ENCODE data around the gene SCN1A.

Gene SCN1A

DNA sequence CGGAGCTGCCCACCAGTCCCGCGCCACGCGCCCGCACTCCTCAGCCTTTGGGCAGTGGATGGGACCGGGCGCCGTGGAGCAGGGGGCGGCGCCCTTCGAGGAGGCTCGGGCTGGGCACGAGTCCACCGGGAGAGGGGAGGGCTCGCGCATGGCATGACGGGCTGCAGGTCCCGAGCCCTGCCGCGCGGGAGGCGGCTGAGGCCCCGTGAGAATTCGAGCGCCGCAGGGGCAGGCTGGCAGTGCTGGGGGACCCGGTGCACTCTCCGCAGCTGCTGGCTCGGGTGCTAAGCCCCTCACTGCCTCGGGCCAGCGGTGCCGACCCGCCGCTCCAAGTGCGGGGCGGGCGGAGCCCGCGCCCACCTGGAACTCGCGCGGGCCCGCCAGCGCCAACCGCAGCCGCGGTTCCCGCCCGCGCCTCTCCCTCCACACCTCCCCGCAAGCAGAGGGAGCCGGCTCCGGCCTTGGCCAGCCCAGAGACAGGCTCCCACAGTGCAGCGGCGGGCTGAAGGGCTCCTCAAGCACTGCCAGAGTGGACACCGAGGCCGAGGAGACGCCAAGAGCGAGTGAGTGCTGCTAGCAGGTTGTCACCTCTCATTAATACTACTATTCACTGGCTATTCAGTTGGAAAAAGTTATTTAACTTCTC, 170.7 kb downstream of the SCN1A start:
- Histone ChIP-seq H3K9me3 (no peaks in the 10 kb centered on the region), H3K4me3 (ENCODE audit: low read depth, low read length) (no peak overlapping the region), H3K4me1 (no peaks in the 10 kb centered on the region), H3K27me3 (no peaks in the 10 kb centered on the region), H3K36me3 (no peaks in the 10 kb centered on the region)
- TF ChIP-seq, protein P1, sequence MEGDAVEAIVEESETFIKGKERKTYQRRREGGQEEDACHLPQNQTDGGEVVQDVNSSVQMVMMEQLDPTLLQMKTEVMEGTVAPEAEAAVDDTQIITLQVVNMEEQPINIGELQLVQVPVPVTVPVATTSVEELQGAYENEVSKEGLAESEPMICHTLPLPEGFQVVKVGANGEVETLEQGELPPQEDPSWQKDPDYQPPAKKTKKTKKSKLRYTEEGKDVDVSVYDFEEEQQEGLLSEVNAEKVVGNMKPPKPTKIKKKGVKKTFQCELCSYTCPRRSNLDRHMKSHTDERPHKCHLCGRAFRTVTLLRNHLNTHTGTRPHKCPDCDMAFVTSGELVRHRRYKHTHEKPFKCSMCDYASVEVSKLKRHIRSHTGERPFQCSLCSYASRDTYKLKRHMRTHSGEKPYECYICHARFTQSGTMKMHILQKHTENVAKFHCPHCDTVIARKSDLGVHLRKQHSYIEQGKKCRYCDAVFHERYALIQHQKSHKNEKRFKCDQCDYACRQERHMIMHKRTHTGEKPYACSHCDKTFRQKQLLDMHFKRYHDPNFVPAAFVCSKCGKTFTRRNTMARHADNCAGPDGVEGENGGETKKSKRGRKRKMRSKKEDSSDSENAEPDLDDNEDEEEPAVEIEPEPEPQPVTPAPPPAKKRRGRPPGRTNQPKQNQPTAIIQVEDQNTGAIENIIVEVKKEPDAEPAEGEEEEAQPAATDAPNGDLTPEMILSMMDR (IDR thresholded peaks at IDR 0.05; ENCODE audit: low read depth, low read length) = no peak
- no peak for DNase-seq

DNA sequence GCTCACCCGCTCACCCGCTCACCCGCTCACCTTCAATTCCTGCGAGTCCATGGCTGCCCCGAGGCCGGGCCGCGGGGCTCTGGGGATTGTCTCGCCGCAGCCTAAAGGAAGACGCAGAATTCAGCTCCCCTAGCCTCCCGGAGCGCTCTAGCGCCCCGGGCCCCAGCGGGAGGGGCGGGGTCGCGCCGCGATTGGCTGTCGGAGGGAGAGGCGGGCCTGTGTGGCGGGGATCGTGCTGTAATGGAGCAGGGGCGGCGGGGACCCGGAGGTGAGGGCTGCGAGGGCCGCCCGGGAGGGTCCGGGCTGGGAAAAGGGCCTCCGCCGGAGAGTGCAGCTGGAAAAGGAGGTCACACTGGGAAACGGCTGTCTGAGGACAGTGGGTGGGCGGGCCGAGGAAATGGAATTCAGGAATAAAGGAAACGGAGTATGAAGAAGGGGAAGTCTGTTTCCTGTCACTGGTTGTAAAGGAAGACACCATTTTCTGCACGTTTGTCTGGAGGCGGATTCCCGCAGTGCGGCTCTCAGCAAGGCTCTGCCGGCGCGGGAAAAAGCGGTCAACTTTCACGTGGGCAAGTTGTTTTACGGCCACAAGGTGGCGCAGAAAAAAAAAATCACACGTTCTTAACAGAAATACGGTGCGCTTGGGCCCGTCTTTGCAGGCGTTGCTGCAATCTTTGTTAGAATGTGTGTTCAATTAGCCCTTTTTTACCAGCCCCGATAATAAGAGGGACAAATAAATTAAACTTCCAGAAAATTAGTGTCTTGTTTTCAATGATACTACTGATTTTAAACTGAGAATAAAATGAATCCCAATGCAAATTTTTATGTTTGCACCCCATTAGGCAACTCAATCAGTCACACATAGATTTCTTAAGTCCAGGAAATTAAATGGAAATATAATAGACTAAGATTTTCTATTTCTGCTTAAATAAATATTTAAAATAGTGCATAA, 173.9 kb downstream of the SCN1A start, which contains the start of gene TTC21B:
TSS of gene TTC21B (minus strand) at position 122 of the 952 bp plus-strand sequence. CDS start at position 51, 71 bp downstream.
- Histone ChIP-seq H3K9me3 (no peaks in the 10 kb centered on the region), H3K36me3 (no peaks in the 10 kb centered on the region), H3K4me1 (no peaks in the 10 kb centered on the region), H3K4me3 (ENCODE audit: low read depth, low read length) (peak within 1 kb of the TSS; percentile 81), H3K27me3 (no peaks in the 10 kb centered on the region)
- peak; percentile 92 for DNase-seq
- TF ChIP-seq, protein P1 (IDR thresholded peaks at IDR 0.05; ENCODE audit: low read depth, low read length) = peak; percentile 55

DNA sequence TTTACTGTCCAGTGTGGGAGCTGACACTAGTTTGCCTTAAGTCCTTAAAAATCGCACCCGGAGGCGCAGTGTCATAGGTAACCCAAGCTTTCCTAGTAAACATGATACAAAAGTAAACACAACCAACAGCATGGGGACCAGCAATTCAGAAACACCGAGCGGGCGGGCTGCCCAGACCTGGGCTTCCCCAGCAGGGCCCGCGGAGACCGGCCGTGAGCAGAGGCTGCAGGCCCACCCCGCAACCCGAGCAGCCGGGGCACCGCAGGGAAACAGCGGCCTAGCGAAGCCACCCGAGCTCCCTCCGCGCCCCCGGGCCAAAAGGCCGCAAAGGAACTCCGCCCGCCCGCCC, 174.5 kb downstream of the SCN1A start:
- no peak for DNase-seq
- TF ChIP-seq, protein P1 (IDR thresholded peaks at IDR 0.05; ENCODE audit: low read depth, low read length) = no peak

DNA sequence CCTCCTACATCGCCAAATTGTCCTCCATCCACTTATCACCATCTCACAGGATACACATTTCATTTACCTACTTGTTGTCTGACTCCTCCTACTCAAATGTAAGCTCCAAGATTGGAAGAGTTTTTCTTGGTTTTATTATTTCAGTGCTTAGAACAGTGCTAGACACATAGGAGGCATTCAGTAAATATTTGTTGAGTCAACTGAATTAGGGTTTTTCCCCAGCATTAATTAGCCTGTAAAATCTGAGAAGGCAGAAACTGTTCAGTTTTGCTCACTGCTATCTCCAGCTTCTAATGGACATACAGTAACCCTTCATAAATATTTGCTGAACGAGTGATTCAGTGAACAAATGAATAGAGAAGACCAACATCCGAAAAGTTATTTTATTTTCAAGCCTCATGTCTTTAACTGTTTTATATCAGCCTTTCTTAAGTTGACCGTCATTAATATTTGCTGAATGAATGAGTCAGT, 175.0 kb downstream of the SCN1A start:
- TF ChIP-seq, protein P1 (IDR thresholded peaks at IDR 0.05; ENCODE audit: low read depth, low read length) = no peak
- no peak for DNase-seq
- H3K27me3 ChIP-seq = no peaks in the 10 kb centered on the region
- peak overlapping the region; percentile 81 for H3K4me3 ChIP-seq (ENCODE audit: low read depth, low read length)
- no peaks in the 10 kb centered on the region for H3K36me3 ChIP-seq
- no peaks in the 10 kb centered on the region for H3K4me1 ChIP-seq
- H3K9me3 ChIP-seq = no peaks in the 10 kb centered on the region

More for the DNA sequence above, 174.5 kb downstream of the SCN1A start:
- no peaks in the 10 kb centered on the region for H3K4me1 ChIP-seq
- no peaks in the 10 kb centered on the region for H3K9me3 ChIP-seq
- no peaks in the 10 kb centered on the region for H3K27me3 ChIP-seq
- H3K36me3 ChIP-seq = no peaks in the 10 kb centered on the region
- peak overlapping the region; percentile 81 for H3K4me3 ChIP-seq (ENCODE audit: low read depth, low read length)

DNA sequence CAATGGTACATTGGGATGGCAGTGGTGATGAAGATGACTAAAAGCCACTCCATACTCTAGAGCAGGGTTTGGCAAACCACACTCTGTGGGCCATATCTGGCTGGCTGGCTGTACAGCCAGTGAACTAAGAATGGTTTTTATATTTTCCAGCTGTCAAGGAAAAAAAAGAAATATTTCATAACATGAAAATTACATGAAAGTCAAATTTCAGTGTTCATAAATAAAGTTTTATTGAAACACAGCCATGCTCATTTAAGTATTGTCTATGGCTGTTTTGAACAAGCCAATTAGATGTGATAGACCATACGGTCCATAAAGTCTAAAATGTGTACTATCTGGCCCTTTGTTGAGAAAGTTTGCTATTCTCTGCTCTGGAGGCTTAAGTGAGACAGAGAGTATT, 175.7 kb downstream of the SCN1A start:
- Histone ChIP-seq H3K4me1 (no peaks in the 10 kb centered on the region), H3K4me3 (ENCODE audit: low read depth, low read length) (peak overlapping the region; percentile 81), H3K27me3 (no peaks in the 10 kb centered on the region), H3K9me3 (no peaks in the 10 kb centered on the region), H3K36me3 (no peaks in the 10 kb centered on the region)
- no peak for DNase-seq
- TF ChIP-seq, protein P1 (IDR thresholded peaks at IDR 0.05; ENCODE audit: low read depth, low read length) = no peak
